NCI-H524 treated with DMSO at 0.1 percent for 48 hours (cell line): ENCODE measurements around the gene GCAT.
"Not testable (repeated sequence)": the region's sequence is repeated elsewhere in the genome, so short reads cannot be mapped to it uniquely, and the experiment has no call there.

Experiments
- DNase-seq: peaks from one replicate; lab custom pipeline; 2025; lab: John Stamatoyannopoulos, UW

GCAT gene

GRCh38 chr22:37782340-37783168 is 25.2 kb upstream of the GCAT start:
- DNase-seq, result no peak

- DNase-seq, result no peak
Measured at GRCh38 chr22:37784829-37785495, 22.8 kb upstream of the GCAT start.

GRCh38 chr22:37790234-37790633 is 17.5 kb upstream of the GCAT start:
- no peak for DNase-seq

- DNase-seq, result no peak
Measured at GRCh38 chr22:37792494-37792893, 15.2 kb upstream of the GCAT start.

GRCh38 chr22:37794376-37794775 is 13.4 kb upstream of the GCAT start:
- DNase-seq, result no peak

GRCh38 chr22:37796079-37796478 is 11.7 kb upstream of the GCAT start:
- DNase-seq, result no peak

- DNase-seq, result not testable (repeated sequence)
Measured at GRCh38 chr22:37797259-37797658, 10.5 kb upstream of the GCAT start.

GRCh38 chr22:37797874-37798500 is 9.7 kb upstream of the GCAT start:
- no peak for DNase-seq

- not testable (repeated sequence) for DNase-seq
Measured at GRCh38 chr22:37799979-37800378, 7.8 kb upstream of the GCAT start.

- DNase-seq, result no peak
Measured at GRCh38 chr22:37801946-37802309, 5.8 kb upstream of the GCAT start.

- DNase-seq, result no peak
Measured at GRCh38 chr22:37802310-37803194, 5.2 kb upstream of the GCAT start.

GRCh38 chr22:37803195-37803638 is 4.5 kb upstream of the GCAT start:
- DNase-seq, result no peak

GRCh38 chr22:37803639-37804351 is 3.9 kb upstream of the GCAT start:
- DNase-seq, result no peak

- no peak for DNase-seq
Measured at GRCh38 chr22:37804352-37804880, 3.3 kb upstream of the GCAT start.

GRCh38 chr22:37804881-37805809 is 2.6 kb upstream of the GCAT start:
- no peak for DNase-seq

GRCh38 chr22:37805810-37806277 is 1.9 kb upstream of the GCAT start:
- DNase-seq, result no peak

- no peak for DNase-seq
Measured at GRCh38 chr22:37806409-37807333, 1.1 kb upstream of the GCAT start.

GRCh38 chr22:37808294-37808657 is 542 bp downstream of the GCAT start:
- DNase-seq, result no peak
